PC-3 (cell line): ENCODE data around the gene GPR152.

Experiments used
- CTCF ChIP-seq: fragments of 300-600 bp; sonication (generic); conservative IDR thresholded peaks from 2 replicates; pipeline ENCODE4 v1.5.1; 2017; ENCODE audit warnings: antibody characterized with exemption, low read depth, mild to moderate bottlenecking, low read length
- EZH2phosphoT487 ChIP-seq: fragments of 300-600 bp; sonication (generic); IDR thresholded peaks from 2 replicates; pipeline ENCODE4 v1.6.1; 2018; ENCODE audit warnings: mild to moderate bottlenecking, antibody characterized with exemption, low read length, borderline replicate concordance

DNA sequence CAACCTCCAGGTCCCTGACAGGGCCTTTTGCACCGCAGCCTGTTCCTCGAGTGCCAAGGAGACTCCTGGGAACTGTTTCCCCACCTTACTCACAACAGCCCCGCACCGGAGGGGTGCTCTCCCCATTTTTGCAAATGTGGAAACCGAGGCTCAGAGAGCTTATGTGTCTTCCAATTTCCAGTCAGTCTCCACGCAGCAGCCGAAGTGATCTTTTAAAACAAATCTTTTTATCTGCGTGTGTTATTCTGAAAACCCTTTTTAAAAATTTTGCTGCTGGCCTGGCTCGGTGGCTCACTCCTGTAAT is 16.9 kb upstream of the GPR152 start:
- 0 out of 2 replicates have a peak, but pooled peaks have one; percentile 9 for TF ChIP-seq CTCF
- TF ChIP-seq EZH2phosphoT487: no peak
